ENCODE measurements around the gene LRRC61. TPM values are rescaled to one million over a fixed set of nuclear protein-coding genes. Genes with fewer than 3 reads are reported as not detected.
"Not testable (repeated sequence)": the region's sequence is repeated elsewhere in the genome, so short reads cannot be mapped to it uniquely, and the experiment has no call there.

Gene LRRC61
- total RNA-seq, 2 donors from 2014 or later, result 10.8 to 22.3 TPM

DNA sequence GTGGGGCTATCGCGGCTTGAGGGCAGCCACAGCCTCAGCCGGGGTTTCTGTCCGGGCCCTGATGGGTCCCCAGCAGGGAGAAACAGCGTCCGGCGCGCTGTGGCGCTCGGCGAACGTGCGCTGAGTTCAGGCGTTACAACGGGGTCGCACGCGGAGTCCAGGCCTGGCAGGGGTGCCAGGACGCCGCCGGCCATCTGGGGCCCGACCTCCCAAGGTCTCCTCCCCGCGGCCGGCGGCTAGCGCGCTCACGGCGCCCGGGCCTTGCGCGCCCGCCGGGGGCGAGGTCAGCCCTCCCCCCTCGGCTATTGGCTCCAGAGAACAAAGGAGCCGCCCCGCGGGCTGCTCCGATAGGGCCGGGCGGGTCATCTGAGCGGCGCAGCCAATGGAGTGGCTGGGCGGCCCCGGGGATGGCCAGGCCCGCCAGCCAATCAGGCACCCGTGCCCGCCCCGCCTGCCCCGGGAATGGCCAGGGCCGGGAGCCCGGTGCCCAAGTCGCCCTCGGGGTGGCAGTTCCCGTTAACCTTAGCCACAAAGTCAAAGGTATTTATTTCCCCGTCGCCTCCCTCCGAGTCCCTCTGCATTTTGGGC, 55.8 kb downstream of the LRRC61 start, which contains the start of gene ZNF775:
TSS of gene ZNF775 (plus strand) at position 478 of the 588 bp plus-strand sequence. CDS start 9,141 bp downstream, outside the sequence.
- Mint-ChIP-seq H3K36me3 (peaks cover 0 to 5% of the 10 kb centered on the region in 2 donors), H3K9me3 (no peaks in the 10 kb centered on the region), H3K27ac (peak within 1 kb of the TSS; percentile 65 to 88)
- ATAC-seq, result peak; percentile 96 to 97
- DNase-seq (ENCODE audit: low spot score in 2 of 2), result peak; percentile 94 to 96

DNA sequence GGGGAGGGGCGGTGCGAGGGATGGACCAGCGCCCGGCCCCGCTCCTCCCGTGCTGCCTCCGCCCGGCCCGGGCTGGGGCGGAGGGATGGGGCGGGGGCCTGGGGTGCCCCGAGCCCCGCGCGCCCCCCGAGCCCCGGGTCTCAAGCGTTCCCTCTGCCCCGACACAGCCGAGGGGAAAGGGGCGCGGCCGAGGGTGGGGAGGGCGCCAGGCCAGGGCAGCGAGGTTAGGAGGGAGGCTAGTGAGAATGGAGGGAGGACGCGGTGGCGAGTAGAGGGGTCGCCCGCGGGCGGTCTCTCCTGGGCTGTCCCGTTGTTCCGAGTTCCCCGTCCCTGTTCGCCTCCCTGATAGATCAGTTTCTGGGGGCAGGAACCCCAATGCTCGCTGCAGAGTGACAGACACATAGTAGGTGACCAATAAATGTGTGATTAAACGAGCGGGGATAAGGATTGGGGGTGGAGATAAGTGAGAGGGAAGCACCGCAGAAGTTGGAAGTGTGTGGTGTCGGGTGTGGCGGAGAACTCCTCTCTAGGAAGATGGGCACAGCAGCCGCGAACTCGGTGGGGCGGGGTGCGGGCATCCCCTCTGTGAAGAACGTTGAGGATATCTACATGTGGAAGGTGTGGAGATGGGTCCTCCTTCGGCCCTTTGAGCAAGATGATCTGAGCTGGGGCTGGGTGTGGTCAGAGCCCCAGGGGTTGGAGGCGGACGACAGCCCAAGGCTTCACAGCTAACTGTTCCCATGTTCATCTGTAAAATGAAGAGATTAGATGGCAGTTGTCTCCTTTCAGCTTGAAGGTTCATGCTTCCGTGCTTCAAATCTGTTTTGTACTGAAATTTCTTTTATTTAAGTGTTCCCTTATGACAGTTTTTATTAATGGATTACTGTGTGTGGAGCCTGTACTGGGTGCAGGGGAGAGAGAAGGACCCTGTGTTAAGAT, 56.6 kb downstream of the LRRC61 start:
- Mint-ChIP-seq H3K27ac (peak overlapping the region; percentile 33 to 88), H3K36me3 (peaks cover 0 to 5% of the 10 kb centered on the region in 2 donors), H3K9me3 (no peaks in the 10 kb centered on the region)
- DNase-seq (ENCODE audit: low spot score in 2 of 2), result peak in 1 of 2 donors; percentile 55
- peak in 1 of 2 donors; percentile 0 for ATAC-seq

DNA sequence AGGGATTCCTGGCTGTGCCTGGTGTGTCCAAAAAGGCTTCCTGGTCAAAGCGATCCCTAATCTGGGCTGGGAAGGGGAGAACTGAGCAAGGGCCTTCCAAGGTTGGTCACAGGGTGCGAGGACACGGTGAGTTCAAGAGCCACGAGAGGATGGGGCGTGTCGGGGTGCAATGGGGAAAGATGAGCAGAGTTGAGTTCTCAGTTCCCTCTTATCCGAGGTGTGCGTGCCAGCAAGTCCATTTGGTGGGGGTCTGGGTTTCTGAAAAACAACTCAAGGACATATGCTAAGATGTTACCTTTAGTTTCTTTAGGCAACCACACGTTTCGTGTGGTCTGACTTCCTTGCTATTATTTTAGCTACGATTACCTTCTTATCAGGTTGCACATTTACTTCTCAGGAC, 57.3 kb downstream of the LRRC61 start:
- Mint-ChIP-seq H3K27ac (peak overlapping the region in 1 of 2 donors; percentile 88), H3K36me3 (peaks cover 0 to 5% of the 10 kb centered on the region in 2 donors), H3K9me3 (no peaks in the 10 kb centered on the region)
- no peak for ATAC-seq
- DNase-seq (ENCODE audit: low spot score in 2 of 2), result no peak

DNA sequence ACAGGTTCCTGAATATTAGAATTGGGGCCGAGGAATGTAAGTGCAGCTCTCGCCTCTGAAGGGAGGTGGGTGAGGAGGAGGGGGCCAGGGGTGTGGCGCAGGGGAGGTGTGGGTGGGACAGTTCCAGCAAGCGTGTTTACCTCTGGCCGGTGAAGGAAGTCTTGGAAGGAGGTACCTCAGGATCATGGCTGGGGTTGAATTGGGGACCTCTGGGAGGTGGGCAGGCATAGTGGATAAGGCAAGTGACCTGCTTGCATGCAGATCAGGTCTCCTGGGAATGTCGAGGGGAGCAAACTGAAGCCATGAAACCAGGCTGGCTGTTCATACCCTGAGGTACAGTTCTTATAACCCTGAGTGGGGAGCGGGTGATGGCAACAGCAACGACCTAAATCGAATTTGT, 57.9 kb downstream of the LRRC61 start:
- no peak overlapping the region for H3K27ac Mint-ChIP-seq
- peak in 1 of 2 donors; percentile 39 for DNase-seq (ENCODE audit: low spot score in 2 of 2)

DNA sequence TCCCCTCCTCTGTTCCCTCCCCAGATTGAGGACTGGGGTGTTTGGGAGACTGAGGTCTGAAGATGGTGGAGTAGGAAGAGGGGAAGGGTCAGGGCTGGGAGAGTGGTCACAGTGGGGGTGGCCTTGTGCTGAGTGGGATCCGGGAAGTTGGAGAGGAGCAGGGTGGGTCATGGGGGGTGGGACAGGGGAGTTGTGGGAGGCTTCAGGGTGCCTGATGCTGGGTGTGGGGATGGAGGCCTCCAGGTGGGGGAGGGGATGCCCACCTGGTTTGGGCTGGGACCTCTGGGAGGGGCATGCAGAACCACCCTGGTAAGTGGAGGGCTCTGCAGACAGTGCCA, 58.6 kb downstream of the LRRC61 start:
- DNase-seq (ENCODE audit: low spot score in 2 of 2) (peak in 1 of 2 donors; percentile 41), ATAC-seq (no peak)
- Mint-ChIP-seq H3K27ac (no peak overlapping the region), H3K36me3 (peaks cover 0 to 5% of the 10 kb centered on the region in 2 donors), H3K9me3 (no peaks in the 10 kb centered on the region)

More for the DNA sequence above, 57.9 kb downstream of the LRRC61 start:
- no peak for ATAC-seq
- Mint-ChIP-seq H3K36me3 (peaks cover 0 to 5% of the 10 kb centered on the region in 2 donors), H3K9me3 (no peaks in the 10 kb centered on the region)

DNA sequence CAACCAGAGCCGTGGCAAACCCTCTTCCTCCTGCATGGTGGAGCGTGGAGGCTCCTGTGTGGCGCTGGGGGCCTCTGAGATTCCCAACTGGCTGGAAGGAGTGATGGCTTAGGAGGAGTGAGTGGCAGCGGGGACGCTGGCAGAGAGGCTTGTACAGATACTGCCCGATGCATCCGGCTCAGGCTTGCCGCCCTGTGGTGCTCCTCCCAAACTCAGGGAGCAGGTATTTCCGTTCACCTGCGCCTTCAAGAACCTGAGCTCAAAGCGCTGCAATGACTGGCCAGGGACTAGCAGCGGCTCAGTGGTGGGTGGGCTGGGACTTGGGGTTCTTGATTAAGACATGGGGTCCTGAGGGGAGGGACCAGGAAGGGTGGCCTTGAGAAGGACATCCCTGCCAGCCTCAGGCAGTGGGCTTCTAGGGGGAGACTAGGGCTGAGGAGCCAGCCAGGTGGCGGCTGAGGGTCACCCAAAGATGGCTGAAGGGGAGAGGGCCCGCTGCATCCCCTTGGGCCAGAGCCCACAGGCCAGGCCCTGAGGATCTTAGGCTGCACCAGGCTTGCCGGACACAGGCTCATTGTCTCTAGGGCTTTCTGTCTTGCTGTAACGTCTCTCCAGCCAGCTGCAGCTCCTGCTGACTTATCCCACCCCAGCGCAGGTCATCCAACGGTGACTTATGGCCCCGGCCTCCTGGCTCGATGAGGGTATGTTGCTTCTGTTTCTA, 59.1 kb downstream of the LRRC61 start:
- ATAC-seq (no peak), DNase-seq (ENCODE audit: low spot score in 2 of 2) (no peak)
- H3K9me3 Mint-ChIP-seq, result no peaks in the 10 kb centered on the region
- H3K36me3 Mint-ChIP-seq, result peaks cover 0 to 5% of the 10 kb centered on the region in 2 donors
- no peak overlapping the region for H3K27ac Mint-ChIP-seq

DNA sequence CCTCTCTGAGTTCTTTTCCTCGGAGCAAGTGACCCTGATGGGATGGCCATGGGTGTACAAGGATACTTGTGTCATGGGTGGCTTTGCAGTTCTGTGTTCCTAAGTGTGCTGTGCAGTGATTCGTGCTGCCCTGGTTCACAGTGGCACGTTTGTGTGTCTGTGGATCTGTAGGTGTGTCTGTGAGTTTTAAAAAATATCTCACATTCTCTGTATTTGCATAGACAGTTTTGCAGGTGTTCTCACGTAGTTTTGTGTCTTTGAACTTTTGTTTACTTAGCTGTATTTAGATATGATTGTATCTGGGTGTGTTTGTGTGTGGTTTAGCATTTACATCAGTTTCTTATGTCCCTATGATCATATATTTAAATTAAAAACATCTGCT, 59.7 kb downstream of the LRRC61 start:
- DNase-seq (ENCODE audit: low spot score in 2 of 2) (no peak), ATAC-seq (no peak)
- Mint-ChIP-seq H3K9me3 (no peaks in the 10 kb centered on the region), H3K36me3 (peaks cover 0 to 5% of the 10 kb centered on the region in 2 donors), H3K27ac (peak overlapping the region in 1 of 2 donors; percentile 31)

DNA sequence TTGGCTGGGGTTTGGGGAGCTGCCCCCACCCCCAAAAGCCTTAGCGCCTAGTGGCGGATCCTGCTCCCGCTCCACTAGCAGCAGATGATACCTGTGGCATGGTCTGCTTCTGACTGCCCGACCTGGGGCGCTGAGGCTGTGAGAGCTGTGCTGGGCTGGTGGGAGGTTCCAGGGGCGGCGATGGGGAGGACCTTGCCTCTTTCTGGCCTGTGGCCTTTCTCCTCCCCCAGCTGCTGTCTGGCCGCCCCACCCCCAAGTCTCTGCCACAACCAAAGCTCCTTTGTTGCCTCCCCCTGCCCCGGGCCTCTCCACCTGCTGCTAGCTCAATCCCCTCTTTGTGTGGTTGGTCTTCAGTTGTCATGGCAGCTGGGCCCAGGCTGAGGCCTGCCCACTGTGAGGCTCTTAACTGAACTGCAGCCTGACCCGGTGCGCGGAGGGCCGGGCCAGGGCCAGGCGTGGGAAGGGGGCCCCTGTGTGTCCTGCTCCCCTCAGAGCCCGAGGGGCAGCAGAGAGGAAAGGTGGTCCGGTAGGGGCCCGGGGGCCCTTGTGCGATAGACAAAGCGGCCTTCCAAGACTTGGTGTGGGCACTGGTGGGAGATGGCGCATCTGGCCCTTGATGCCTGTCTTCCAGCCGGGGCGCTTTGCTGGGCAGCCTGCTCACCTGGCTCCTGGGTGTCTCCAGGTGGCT, 60.7 kb downstream of the LRRC61 start:
- Mint-ChIP-seq H3K27ac (peak overlapping the region in 1 of 2 donors; percentile 31), H3K9me3 (no peaks in the 10 kb centered on the region), H3K36me3 (peaks cover 0 to 5% of the 10 kb centered on the region in 2 donors)
- no peak for ATAC-seq
- DNase-seq (ENCODE audit: low spot score in 2 of 2), result peak in 1 of 2 donors; percentile 41

DNA sequence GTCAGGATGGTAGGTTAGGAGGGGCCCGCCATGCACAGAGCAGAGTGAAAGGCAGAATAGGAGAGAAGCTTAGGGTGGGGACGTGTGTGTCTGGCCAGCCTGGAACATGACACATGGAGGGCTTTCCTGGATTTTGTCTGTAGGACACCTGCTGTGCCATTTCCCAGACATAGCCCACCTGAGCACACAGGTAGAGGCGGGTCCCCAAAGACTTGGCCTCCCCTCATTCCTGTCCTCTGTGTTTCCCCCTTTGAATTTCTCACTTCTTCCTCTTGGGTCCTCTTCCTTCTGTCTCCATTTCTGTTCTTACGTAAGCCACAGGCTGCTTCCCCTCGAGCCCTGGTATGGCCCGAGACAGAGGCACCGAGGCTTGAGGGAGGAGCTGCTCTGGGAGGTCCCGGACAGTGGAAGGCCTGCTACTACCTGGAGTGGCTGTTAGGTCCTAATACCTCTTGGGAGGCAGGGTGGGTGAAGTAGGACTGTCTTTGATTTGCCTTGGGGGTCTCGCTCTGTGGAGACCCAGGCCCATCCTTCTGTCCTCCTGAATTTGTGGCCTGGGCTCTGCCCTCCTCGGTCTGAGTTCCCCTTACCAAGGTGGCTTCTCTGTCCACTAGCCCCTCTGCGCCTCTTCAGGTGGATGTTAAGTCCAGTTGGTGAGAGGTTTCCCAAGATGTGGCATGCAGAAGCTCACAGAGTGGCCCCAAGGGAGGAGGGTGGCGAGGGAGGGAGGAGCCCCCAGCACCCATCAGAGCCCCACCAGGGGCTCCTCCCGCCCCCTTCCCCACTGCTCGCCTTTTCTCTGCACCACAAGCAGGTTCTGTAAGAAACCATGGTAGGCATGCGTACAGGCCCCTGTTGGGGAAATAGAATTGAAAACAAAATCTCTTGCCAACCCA, 61.5 kb downstream of the LRRC61 start:
- Mint-ChIP-seq H3K36me3 (peaks cover 0 to 4% of the 10 kb centered on the region in 2 donors), H3K9me3 (no peaks in the 10 kb centered on the region), H3K27ac (no peak overlapping the region)
- DNase-seq (ENCODE audit: low spot score in 2 of 2), result peak in 1 of 2 donors; percentile 47
- ATAC-seq, result no peak

DNA sequence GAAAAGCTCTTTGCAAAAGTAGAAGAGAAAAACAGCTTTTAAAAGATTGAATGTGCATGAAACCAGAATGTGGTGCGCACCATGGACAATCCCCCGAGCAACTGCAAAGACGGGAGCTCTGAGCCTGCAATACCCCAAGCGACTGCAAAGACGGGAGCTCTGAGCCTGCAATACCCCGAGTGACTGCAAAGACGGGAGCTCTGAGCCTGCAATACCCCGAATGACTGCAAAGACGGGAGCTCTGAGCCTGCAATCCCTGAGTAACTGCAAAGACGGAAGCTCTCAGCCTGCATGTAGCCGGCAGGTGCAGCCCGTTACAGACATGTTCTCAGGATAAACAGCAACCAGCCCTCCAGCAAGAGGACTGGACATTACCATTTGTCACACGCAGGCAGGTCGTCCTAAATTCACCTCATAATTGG, 62.2 kb downstream of the LRRC61 start:
- Mint-ChIP-seq H3K9me3 (no peaks in the 10 kb centered on the region), H3K27ac (no peak overlapping the region), H3K36me3 (no peaks in the 10 kb centered on the region)
- no peak for ATAC-seq
- peak in 1 of 2 donors; percentile 25 for DNase-seq (ENCODE audit: low spot score in 2 of 2)

DNA sequence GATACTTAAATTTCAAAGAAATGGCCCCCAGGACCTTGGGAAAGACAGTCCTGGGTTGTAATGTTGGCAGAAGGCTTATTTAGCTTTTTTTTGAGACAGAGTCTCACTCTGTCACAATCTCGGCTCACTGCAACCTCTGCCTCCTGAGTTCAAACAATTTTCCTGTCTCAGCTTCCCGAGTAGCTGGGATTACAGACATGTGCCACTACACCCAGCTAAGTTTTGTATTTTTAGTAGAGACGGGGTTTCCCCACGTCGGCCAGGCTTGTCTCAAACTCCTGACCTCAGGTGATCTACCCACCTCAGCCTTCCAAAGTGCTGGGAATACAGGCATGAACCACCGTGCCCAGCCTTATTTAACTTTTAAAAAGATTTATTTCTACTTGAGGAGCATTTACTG, 62.7 kb downstream of the LRRC61 start:
- not testable (repeated sequence) for ATAC-seq; H3K27ac Mint-ChIP-seq; DNase-seq (ENCODE audit: low spot score in 2 of 2); H3K9me3 Mint-ChIP-seq; H3K36me3 Mint-ChIP-seq

Other genes with a start within 250 kb of the LRRC61 start
- 1 to 10 TPM; 2.3 to 5.8 TPM for gene ACTR3C, start 190 bp downstream of the LRRC61 start, total RNA-seq
- gene RARRES2, start 18.3 kb downstream of the LRRC61 start, total RNA-seq, result under 1 TPM in 1 of 2 donors, not detected in 1; 0.12 TPM
- 10 to 100 TPM; 57.1 to 77.4 TPM for gene REPIN1, start 45.5 kb downstream of the LRRC61 start, total RNA-seq
- 1 to 10 TPM; 4.4 to 5.0 TPM for gene ZNF775, start 56.0 kb downstream of the LRRC61 start, total RNA-seq
- gene GIMAP8, start 127.3 kb downstream of the LRRC61 start, total RNA-seq, result 10 to 100 TPM; 13.5 to 17.7 TPM
- 10 to 100 TPM; 32.2 to 79.9 TPM for gene GIMAP7, start 191.5 kb downstream of the LRRC61 start, total RNA-seq
- gene GIMAP4, start 244.0 kb downstream of the LRRC61 start, total RNA-seq, result 100 to 1,000 TPM; 202 to 336 TPM

All from activated naive CD4-positive, alpha-beta T cell treated with anti-CD3 and anti-CD28 coated beads, Interleukin-2, amount 50 U/mL, for 72 hours (primary cell).